ENCODE data around the gene CCZ1B. TPM values are rescaled to one million over a fixed set of nuclear protein-coding genes. Genes with fewer than 3 reads are reported as not detected.
"Not testable (repeated sequence)": the region's sequence is repeated elsewhere in the genome, so short reads cannot be mapped to it uniquely, and the experiment has no call there.

Gene CCZ1B
- total RNA-seq, 3 donors from 2014 or later: 60.6 to 82.3 (median 65.2) TPM

- intact Hi-C loops (cut with DNase I, micrococcal nuclease); ATAC-seq; H3K36me3 ChIP-seq (ENCODE audit: low read depth): not testable (repeated sequence)
Observed at GRCh38 chr7:6847751-6848150, 21.7 kb upstream of the CCZ1B start.

GRCh38 chr7:6845971-6846449 lies 19.9 kb upstream of the CCZ1B start:
- H3K4me1 ChIP-seq (ENCODE audit: low read depth); H3K36me3 ChIP-seq (ENCODE audit: low read depth); ATAC-seq; intact Hi-C loops (cut with DNase I, micrococcal nuclease); H3K4me3 ChIP-seq; H3K9me3 ChIP-seq; DNase-seq: not testable (repeated sequence)

More at GRCh38 chr7:6847751-6848150, 21.7 kb upstream of the CCZ1B start:
- not testable (repeated sequence) for DNase-seq; H3K9me3 ChIP-seq; H3K4me1 ChIP-seq (ENCODE audit: low read depth); H3K4me3 ChIP-seq

- intact Hi-C loops (cut with DNase I, micrococcal nuclease): not testable (repeated sequence)
Observed at GRCh38 chr7:6843654-6844053, 17.6 kb upstream of the CCZ1B start.

DNA sequence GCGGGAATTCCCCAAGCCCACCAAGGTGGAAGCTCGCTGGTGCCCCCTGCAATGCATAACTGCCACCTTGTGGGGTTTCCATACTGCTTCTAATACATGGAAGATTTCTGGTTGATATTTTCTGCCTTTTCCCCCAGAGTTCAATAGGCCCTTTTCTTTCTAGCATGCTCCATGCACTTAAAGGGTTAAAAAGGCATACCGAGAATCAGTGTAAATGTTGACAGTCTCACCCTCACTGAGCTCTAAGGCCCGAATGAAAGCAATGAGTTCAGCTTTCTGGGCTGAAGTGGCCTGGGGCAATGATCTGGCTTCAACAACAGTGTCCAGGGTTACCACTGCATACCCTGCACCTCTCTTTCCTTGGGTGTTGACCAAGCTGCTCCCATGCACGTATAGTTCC lies 17.0 kb upstream of the CCZ1B start:
- H3K9me3 ChIP-seq; ATAC-seq; intact Hi-C loops (cut with DNase I, micrococcal nuclease); H3K36me3 ChIP-seq (ENCODE audit: low read depth); DNase-seq; H3K4me1 ChIP-seq (ENCODE audit: low read depth); H3K4me3 ChIP-seq: not testable (repeated sequence)

More at GRCh38 chr7:6843654-6844053, 17.6 kb upstream of the CCZ1B start:
- not testable (repeated sequence) for H3K36me3 ChIP-seq (ENCODE audit: low read depth); H3K4me1 ChIP-seq (ENCODE audit: low read depth); H3K4me3 ChIP-seq; ATAC-seq; DNase-seq; H3K9me3 ChIP-seq

DNA sequence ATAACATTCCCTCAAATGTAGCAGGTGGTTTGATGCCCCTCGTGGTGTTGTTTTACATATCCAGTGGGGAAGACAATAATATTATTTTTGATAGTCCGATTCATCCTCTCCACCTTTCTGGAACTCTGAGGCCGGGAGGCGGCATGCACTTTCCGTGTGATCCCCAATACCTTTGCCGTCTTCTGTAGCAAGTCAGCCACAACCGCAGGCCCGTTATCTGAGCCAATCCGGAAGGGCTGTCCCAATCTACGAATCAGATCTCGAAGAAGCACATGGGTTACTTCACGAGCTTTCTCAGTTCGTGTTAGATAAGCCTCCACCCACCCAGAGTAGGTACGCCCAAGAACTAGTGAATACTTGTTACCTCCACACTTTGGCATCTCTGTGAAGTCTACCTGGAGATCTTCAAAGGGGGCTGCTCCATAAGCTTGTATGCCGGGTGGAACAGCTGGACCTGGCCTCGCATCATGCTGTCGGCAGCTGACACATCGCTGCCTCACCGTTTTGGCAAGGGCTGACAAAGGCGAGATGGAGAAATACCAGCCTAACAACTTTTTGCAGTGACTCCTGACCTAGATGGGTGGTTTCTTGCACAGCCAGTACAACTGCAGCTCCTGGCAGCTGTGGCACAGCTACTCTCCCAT lies 16.3 kb upstream of the CCZ1B start:
- H3K36me3 ChIP-seq (ENCODE audit: low read depth); DNase-seq; H3K4me1 ChIP-seq (ENCODE audit: low read depth); H3K4me3 ChIP-seq; ATAC-seq; intact Hi-C loops (cut with DNase I, micrococcal nuclease); H3K9me3 ChIP-seq: not testable (repeated sequence)

DNA sequence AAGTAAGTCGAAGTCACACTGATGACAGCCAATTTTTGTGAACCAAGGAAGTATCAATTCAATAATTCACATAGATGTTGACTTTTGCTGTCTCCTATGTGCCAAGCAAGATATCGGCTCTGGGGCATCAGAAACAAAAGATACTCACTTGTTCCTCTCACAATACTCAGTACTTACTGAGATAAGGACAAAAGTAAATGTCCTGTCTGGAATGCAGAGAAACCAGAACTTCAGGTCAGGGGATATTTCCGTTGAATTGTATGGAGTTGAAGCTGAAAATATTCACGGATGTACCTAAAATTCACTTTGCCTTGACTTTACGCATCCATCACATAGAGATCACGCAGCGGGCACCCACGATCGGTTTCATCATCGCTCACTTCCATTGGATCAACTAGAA lies 11.0 kb upstream of the CCZ1B start:
- H3K36me3 ChIP-seq (ENCODE audit: low read depth); intact Hi-C loops (cut with DNase I, micrococcal nuclease); H3K4me3 ChIP-seq; DNase-seq; H3K9me3 ChIP-seq; H3K4me1 ChIP-seq (ENCODE audit: low read depth); ATAC-seq: not testable (repeated sequence)

GRCh38 chr7:6835521-6835920 lies 9.4 kb upstream of the CCZ1B start:
- H3K9me3 ChIP-seq; H3K36me3 ChIP-seq (ENCODE audit: low read depth); H3K4me3 ChIP-seq; intact Hi-C loops (cut with DNase I, micrococcal nuclease); DNase-seq; H3K4me1 ChIP-seq (ENCODE audit: low read depth); ATAC-seq: not testable (repeated sequence)

DNA sequence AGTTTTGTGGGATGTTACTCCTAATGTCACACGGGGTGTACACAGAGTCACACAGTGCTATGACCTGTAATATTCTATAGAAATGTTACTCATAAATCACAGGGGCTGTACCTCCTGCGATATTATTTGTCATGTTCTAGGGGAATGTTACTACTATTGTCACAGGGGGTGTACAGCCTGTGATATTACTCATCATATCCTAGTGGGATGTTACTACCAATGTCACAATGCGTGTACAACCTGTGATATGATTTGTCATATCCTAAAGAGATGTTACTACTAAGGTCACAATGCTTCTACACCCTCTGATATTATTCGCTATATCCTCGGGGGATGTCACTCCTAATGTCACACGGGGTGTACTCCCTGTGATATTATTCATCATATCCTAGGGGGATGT lies 7.6 kb upstream of the CCZ1B start:
- no peaks in the 10 kb centered on the region for H3K4me1 ChIP-seq (ENCODE audit: low read depth)
- H3K9me3 ChIP-seq: no peaks in the 10 kb centered on the region
- intact Hi-C loops (cut with DNase I, micrococcal nuclease): no loop called here
- no peaks in the 10 kb centered on the region for H3K36me3 ChIP-seq (ENCODE audit: low read depth)
- TF ChIP-seq CTCF (IDR thresholded peaks at IDR 0.05): no peak
- DNase-seq (no peak), ATAC-seq (no peak)
- H3K4me3 ChIP-seq: no peak overlapping the region

GRCh38 chr7:6831018-6831725 lies 5.1 kb upstream of the CCZ1B start:
- H3K4me3 ChIP-seq: no peak overlapping the region
- TF ChIP-seq CTCF (IDR thresholded peaks at IDR 0.05): no peak
- no peaks in the 10 kb centered on the region for H3K36me3 ChIP-seq (ENCODE audit: low read depth)
- H3K4me1 ChIP-seq (ENCODE audit: low read depth): no peaks in the 10 kb centered on the region
- intact Hi-C loops (cut with DNase I, micrococcal nuclease): no loop called here
- ATAC-seq: no peak
- no peaks in the 10 kb centered on the region for H3K9me3 ChIP-seq
- DNase-seq: no peak

GRCh38 chr7:6830026-6830425 lies 4.0 kb upstream of the CCZ1B start:
- intact Hi-C loops (cut with DNase I, micrococcal nuclease); ATAC-seq; H3K9me3 ChIP-seq; H3K4me1 ChIP-seq (ENCODE audit: low read depth); H3K4me3 ChIP-seq; H3K36me3 ChIP-seq (ENCODE audit: low read depth); DNase-seq: not testable (repeated sequence)

GRCh38 chr7:6829616-6830015 lies 3.5 kb upstream of the CCZ1B start:
- intact Hi-C loops (cut with DNase I, micrococcal nuclease); H3K4me3 ChIP-seq; DNase-seq; ATAC-seq; H3K36me3 ChIP-seq (ENCODE audit: low read depth); H3K4me1 ChIP-seq (ENCODE audit: low read depth); H3K9me3 ChIP-seq: not testable (repeated sequence)

GRCh38 chr7:6827180-6827579 lies 1.1 kb upstream of the CCZ1B start:
- intact Hi-C loops (cut with DNase I, micrococcal nuclease); H3K4me3 ChIP-seq; H3K9me3 ChIP-seq; H3K4me1 ChIP-seq (ENCODE audit: low read depth); ATAC-seq; H3K36me3 ChIP-seq (ENCODE audit: low read depth); DNase-seq: not testable (repeated sequence)

All from mucosa of descending colon (tissue), 3 donors.